ENCODE results near the gene WNT3A.

- TF ChIP-seq, protein P1, sequence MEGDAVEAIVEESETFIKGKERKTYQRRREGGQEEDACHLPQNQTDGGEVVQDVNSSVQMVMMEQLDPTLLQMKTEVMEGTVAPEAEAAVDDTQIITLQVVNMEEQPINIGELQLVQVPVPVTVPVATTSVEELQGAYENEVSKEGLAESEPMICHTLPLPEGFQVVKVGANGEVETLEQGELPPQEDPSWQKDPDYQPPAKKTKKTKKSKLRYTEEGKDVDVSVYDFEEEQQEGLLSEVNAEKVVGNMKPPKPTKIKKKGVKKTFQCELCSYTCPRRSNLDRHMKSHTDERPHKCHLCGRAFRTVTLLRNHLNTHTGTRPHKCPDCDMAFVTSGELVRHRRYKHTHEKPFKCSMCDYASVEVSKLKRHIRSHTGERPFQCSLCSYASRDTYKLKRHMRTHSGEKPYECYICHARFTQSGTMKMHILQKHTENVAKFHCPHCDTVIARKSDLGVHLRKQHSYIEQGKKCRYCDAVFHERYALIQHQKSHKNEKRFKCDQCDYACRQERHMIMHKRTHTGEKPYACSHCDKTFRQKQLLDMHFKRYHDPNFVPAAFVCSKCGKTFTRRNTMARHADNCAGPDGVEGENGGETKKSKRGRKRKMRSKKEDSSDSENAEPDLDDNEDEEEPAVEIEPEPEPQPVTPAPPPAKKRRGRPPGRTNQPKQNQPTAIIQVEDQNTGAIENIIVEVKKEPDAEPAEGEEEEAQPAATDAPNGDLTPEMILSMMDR (IDR thresholded peaks at IDR 0.05): no peak
- TF ChIP-seq POLR2A (IDR thresholded peaks at IDR 0.05): no peak
Measured at GRCh38 chr1:228012555-228012954, 5.8 kb downstream of the WNT3A start.
